SK-N-SH (cell line): ENCODE results near the gene GABARAPL2. TPM values are rescaled to one million over a fixed set of nuclear protein-coding genes. Genes with fewer than 3 reads are reported as not detected.
"Not testable (repeated sequence)": the region's sequence is repeated elsewhere in the genome, so short reads cannot be mapped to it uniquely, and the experiment has no call there.

ENCODE experiments used
- CTCF ChIA-PET: fragments of 300-600, 350-600 bp; formaldehyde crosslinking; extraction: SDS; loops from one replicate; lab custom pipeline; 2021; lab: Yijun Ruan, JAX
- POLR2A ChIA-PET: fragments of 350-600 bp; sonication (Branson Sonifier 250); formaldehyde crosslinking; extraction: SDS; loops from one replicate; lab custom pipeline; 2020; ENCODE audit warnings: antibody characterized with exemption, inconsistent platforms; lab: Yijun Ruan, JAX
- DNase-seq: peaks from one replicate; pipeline ENCODE4 v3.0.0; 2012
- H2AFZ ChIP-seq: fragments of 200-600 bp; sonication (generic); 2 replicates; pipeline ENCODE4 v1.8.1; 2016; ENCODE audit warnings: antibody characterized with exemption, mild to moderate bottlenecking, low read depth
- H3F3A ChIP-seq: fragments of 200-600 bp; sonication (generic); replicated peaks from 2 replicates; pipeline ENCODE3; 2016; ENCODE audit warnings: antibody characterized with exemption, mild to moderate bottlenecking; ENCODE audit not compliant: insufficient read depth
- H3K27ac ChIP-seq, 2 experiments: fragments of 200-500 bp in 1 of 2; fragments of 200-600 bp in 1 of 2; sonication (Bioruptor generic) in 1 of 2; sonication (generic), shearing (Covaris generic) in 1 of 2; 2 replicates each; pipeline versions ENCODE4 v1.5.1 to v1.6.1; 2014 to 2016; ENCODE audit warnings: low read depth in 2 of 2, inconsistent platforms in 1 of 2, low read length in 1 of 2, mild to moderate bottlenecking in 1 of 2, mixed read lengths in 1 of 2
- H3K27me3 ChIP-seq: fragments of 200-600 bp; sonication (generic), shearing (Covaris generic); 2 replicates; pipeline ENCODE4 v1.6.1; 2016; ENCODE audit warnings: mixed run types; ENCODE audit not compliant: insufficient read depth
- H3K36me3 ChIP-seq, 2 experiments: fragments of 200-500 bp in 1 of 2; fragments of 200-600 bp in 1 of 2; sonication (Bioruptor generic) in 1 of 2; sonication (generic) in 1 of 2; replicated peaks in 1 of 2; 2 replicates each; pipeline versions ENCODE3 to v1.5.1; 2014 to 2016; ENCODE audit warnings: low read length in 1 of 2, mild to moderate bottlenecking in 1 of 2; ENCODE audit not compliant: insufficient read depth in 2 of 2, control insufficient read depth in 1 of 2
- H3K4me1 ChIP-seq, 2 experiments: fragments of 200-500 bp in 1 of 2; fragments of 200-600 bp in 1 of 2; sonication (Bioruptor generic) in 1 of 2; sonication (generic), shearing (Covaris generic) in 1 of 2; 2 replicates each; pipeline versions ENCODE4 v1.5.1 to v1.6.1; 2014 to 2016; ENCODE audit warnings: low read depth in 1 of 2, low read length in 1 of 2, mixed run types in 1 of 2; ENCODE audit not compliant: insufficient read depth in 2 of 2, control insufficient read depth in 1 of 2
- H3K4me2 ChIP-seq: fragments of 200-600 bp; sonication (generic), shearing (Covaris generic); 2 replicates; pipeline ENCODE4 v1.6.1; 2017; ENCODE audit warnings: mixed run types
- H3K4me3 ChIP-seq, 2 experiments: fragments of 200-500 bp in 1 of 2; fragments of 200-600 bp in 1 of 2; sonication (Bioruptor generic) in 1 of 2; sonication (generic), shearing (Covaris generic) in 1 of 2; 2 replicates each; pipeline versions ENCODE4 v1.5.1 to v1.8.1; 2014 to 2016; ENCODE audit warnings: low read depth in 2 of 2, inconsistent platforms in 1 of 2, low read length in 1 of 2, mild to moderate bottlenecking in 1 of 2, mixed read lengths in 1 of 2, moderate library complexity in 1 of 2
- H3K79me2 ChIP-seq: fragments of 200-600 bp; sonication (generic); 2 replicates; pipeline ENCODE4 v1.8.1; 2017; ENCODE audit warnings: mild to moderate bottlenecking; ENCODE audit not compliant: insufficient read depth
- H3K9ac ChIP-seq: fragments of 200-600 bp; sonication (generic); 2 replicates; pipeline ENCODE4 v1.6.1; 2017; ENCODE audit warnings: mixed run types
- H3K9me2 ChIP-seq: fragments of 200-600 bp; sonication (generic); 2 replicates; pipeline ENCODE4 v1.6.1; 2017; ENCODE audit warnings: mixed run types
- H3K9me3 ChIP-seq: fragments of 200-600 bp; sonication (generic); 2 replicates; pipeline ENCODE4 v1.6.1; 2017; ENCODE audit warnings: mixed run types, mild to moderate bottlenecking, moderate library complexity
- H4K20me1 ChIP-seq: fragments of 200-600 bp; sonication (generic); 2 replicates; pipeline ENCODE4 v1.6.1; 2017; ENCODE audit warnings: mild to moderate bottlenecking, mixed run types; ENCODE audit not compliant: insufficient read depth
- CHD2 ChIP-seq: fragments of 150-350 bp; IDR thresholded peaks from 2 replicates; pipeline ENCODE4 v1.6.1; 2018; ENCODE audit warnings: low read length; ENCODE audit not compliant: partially characterized antibody
- EP300 ChIP-seq, 2 experiments: IDR thresholded peaks; 2 replicates each; pipeline versions ENCODE4 v1.4.0 to v1.6.1; 2012; ENCODE audit warnings: borderline replicate concordance in 1 of 2, low read depth in 1 of 2, low read length in 1 of 2
- EZH2phosphoT487 ChIP-seq: fragments of 200-600 bp; sonication (generic); IDR thresholded peaks from 2 replicates; pipeline ENCODE4 v1.6.1; 2017; ENCODE audit warnings: low read depth, mixed run types, mild to moderate bottlenecking, antibody characterized with exemption, moderate library complexity, borderline replicate concordance
- GABPA ChIP-seq: IDR thresholded peaks from 2 replicates; pipeline ENCODE4 v1.4.0; 2012; ENCODE audit warnings: low read depth, mild to moderate bottlenecking
- GATA2 ChIP-seq: sonication (generic); formaldehyde crosslinking; IDR thresholded peaks from 2 replicates; pipeline ENCODE4 v1.5.0; 2020; ENCODE audit warnings: mild to moderate bottlenecking, missing genetic modification reagents
- JUND ChIP-seq: IDR thresholded peaks from 2 replicates; pipeline ENCODE4 v1.4.0; 2012
- MEF2A ChIP-seq: IDR thresholded peaks from 2 replicates; pipeline ENCODE4 v1.4.0; 2012; ENCODE audit warnings: low read depth, borderline replicate concordance
- POLR2AphosphoS5 ChIP-seq: IDR thresholded peaks from 2 replicates; pipeline ENCODE4 v1.6.1; 2012; ENCODE audit warnings: low read depth, low read length
- RCOR1 ChIP-seq: fragments of 150-350 bp; IDR thresholded peaks from 2 replicates; pipeline ENCODE4 v1.6.1; 2017; ENCODE audit warnings: antibody characterized with exemption, low read length
- RXRA ChIP-seq: IDR thresholded peaks from 2 replicates; pipeline ENCODE4 v1.4.0; 2012; ENCODE audit warnings: low read depth, mild to moderate bottlenecking, borderline replicate concordance
- SIN3A ChIP-seq: IDR thresholded peaks from 2 replicates; pipeline ENCODE4 v1.6.1; 2012; ENCODE audit warnings: low read depth, mild to moderate bottlenecking, low read length, moderate library complexity, borderline replicate concordance
- SMC3 ChIP-seq: IDR thresholded peaks from 2 replicates; pipeline ENCODE4 v1.6.1; 2012; ENCODE audit warnings: low read depth, low read length, improper control_type of control experiment
- USF2 ChIP-seq: fragments of 150-350 bp; IDR thresholded peaks from 2 replicates; pipeline ENCODE4 v1.6.1; 2017; ENCODE audit warnings: antibody characterized with exemption, low read length, low read depth, borderline replicate concordance
- ZBTB33 ChIP-seq: IDR thresholded peaks from 2 replicates; pipeline ENCODE4 v1.4.0; 2012; ENCODE audit warnings: low read depth, borderline replicate concordance
- WGBS: methylation state at CpG from one replicate; pipeline ENCODE4 v1.1.6; 2017; ENCODE audit warnings: low lambda C conversion rate; 5-methylcytosine and 5-hydroxymethylcytosine counted together
- polyA plus RNA-seq, 3 experiments: library from polyadenylated mRNA; depleted of rRNA; stranded (reverse); fragments of >200 nt; gene quantifications; 2 replicates each; pipeline ENCODE4 v1.2.3, GENCODE V29; 2012
- TF ChIP-seq, protein P1 (sequence below): fragments of 200-600 bp; sonication (generic); IDR thresholded peaks from 2 replicates; pipeline ENCODE4 v1.6.1; 2017; ENCODE audit warnings: antibody characterized with exemption, mild to moderate bottlenecking, moderate library complexity

The GABARAPL2 gene
- polyA plus RNA-seq, 1 of the 3 experiments (the other 2 are of a cell fraction): 135 TPM

DNA sequence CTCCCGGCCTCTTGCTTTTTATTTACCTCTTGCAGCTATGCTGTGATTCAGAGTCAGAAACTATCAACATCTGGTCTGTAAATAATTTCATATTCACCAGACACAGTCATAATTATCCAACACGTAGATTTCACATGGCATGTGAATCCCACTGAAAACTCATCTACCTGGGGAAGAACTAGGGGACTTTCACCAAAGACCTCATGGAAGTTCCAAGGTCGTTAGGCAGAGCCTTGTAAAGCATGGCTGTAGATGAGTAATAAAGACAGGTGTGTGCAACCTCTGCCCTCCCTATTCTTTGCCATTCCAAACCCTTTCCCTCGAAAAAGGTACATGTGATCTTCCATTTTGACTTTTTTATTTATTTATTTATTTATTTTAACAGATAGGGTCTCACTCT, 28.4 kb upstream of the GABARAPL2 start:
- Histone ChIP-seq H3K4me2 (no peak overlapping the region), H3F3A (no peaks in the 10 kb centered on the region), H3K27me3 (no peaks in the 10 kb centered on the region), H3K9me2 (no peaks in the 10 kb centered on the region), H2AFZ (no peak overlapping the region)
- CTCF ChIA-PET: interaction anchor here (1.1 kb wide), 1 partner anchor 21 kb away, joined by 7 read pairs; no protein-coding TSS in a partner anchor
- POLR2A ChIA-PET: no interaction called here
- TF ChIP-seq EZH2phosphoT487: no peak
- TF ChIP-seq JUND: no peak
- no peak for TF ChIP-seq SIN3A
- no peak for TF ChIP-seq GABPA
- TF ChIP-seq, protein P1, sequence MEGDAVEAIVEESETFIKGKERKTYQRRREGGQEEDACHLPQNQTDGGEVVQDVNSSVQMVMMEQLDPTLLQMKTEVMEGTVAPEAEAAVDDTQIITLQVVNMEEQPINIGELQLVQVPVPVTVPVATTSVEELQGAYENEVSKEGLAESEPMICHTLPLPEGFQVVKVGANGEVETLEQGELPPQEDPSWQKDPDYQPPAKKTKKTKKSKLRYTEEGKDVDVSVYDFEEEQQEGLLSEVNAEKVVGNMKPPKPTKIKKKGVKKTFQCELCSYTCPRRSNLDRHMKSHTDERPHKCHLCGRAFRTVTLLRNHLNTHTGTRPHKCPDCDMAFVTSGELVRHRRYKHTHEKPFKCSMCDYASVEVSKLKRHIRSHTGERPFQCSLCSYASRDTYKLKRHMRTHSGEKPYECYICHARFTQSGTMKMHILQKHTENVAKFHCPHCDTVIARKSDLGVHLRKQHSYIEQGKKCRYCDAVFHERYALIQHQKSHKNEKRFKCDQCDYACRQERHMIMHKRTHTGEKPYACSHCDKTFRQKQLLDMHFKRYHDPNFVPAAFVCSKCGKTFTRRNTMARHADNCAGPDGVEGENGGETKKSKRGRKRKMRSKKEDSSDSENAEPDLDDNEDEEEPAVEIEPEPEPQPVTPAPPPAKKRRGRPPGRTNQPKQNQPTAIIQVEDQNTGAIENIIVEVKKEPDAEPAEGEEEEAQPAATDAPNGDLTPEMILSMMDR: no peak
- TF ChIP-seq MEF2A: no peak
- TF ChIP-seq, all 33 proteins: peak for 0
- Histone ChIP-seq H4K20me1 (no peaks in the 10 kb centered on the region), H3K4me3 (no peak overlapping the region), H3K36me3 (peaks cover 0 to 8% of the 10 kb centered on the region in 2 experiments), H3K9ac (no peak overlapping the region), H3K9me3 (no peaks in the 10 kb centered on the region), H3K4me1 (no peaks in the 10 kb centered on the region), H3K79me2 (no peaks in the 10 kb centered on the region), H3K27ac (no peak overlapping the region)
- no peak for DNase-seq
- 72% methylated on average over 4 of the region's 4 CpGs for WGBS

DNA sequence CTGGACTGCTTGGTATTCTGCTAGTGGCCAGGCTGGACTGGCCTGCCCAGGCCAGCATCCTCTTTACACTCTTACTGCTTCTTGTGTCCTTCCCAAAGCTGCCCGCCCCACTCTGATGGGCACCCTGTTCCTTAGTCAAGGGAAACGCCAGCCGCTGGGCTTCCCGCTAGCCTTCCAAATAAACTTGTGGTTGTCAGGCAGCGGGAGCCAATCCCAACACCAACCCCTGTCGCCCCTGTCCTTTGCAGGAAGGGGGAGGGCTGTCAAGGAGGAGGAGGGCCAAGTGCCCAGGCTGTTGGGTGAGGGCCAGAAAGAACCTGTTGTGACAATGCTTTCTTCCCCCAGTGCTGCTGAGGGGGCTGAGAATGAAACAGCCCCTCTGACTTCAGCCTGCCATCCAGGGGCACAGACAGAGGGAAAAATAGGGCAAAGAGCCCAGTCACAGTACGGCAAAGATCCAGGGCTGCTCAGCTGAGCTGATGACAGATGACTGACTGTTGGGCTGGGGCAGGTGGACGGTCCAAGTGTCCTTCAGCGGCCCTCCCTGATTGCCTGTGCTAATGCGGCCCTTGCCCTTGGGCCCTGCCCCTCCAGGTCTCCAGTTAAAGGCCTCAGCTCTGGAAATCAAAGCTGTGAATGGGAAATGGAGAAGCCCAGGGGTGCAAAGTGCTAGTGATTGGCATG, 27.2 kb upstream of the GABARAPL2 start:
- not testable (repeated sequence) for H3K27ac ChIP-seq

GRCh38 chr16:75541236-75541635, 24.9 kb upstream of the GABARAPL2 start:
- H3K4me1 ChIP-seq: no peaks in the 10 kb centered on the region
- peaks cover 0 to 14% of the 10 kb centered on the region in 2 experiments for H3K36me3 ChIP-seq
- no peak overlapping the region for H2AFZ ChIP-seq
- WGBS: 89% methylated on average over 5 of the region's 5 CpGs
- H4K20me1 ChIP-seq: no peaks in the 10 kb centered on the region
- H3K4me2 ChIP-seq: no peak overlapping the region
- no peaks in the 10 kb centered on the region for H3K9me2 ChIP-seq
- H3K4me3 ChIP-seq: no peak overlapping the region
- no peaks in the 10 kb centered on the region for H3K9me3 ChIP-seq
- H3F3A ChIP-seq: no peaks in the 10 kb centered on the region
- H3K79me2 ChIP-seq: no peaks in the 10 kb centered on the region
- no peak overlapping the region for H3K9ac ChIP-seq
- no peak for DNase-seq
- ChIA-PET CTCF (interaction anchor here (2.0 kb wide), 2 partner anchors 9 to 24 kb away, joined by 5 to 6 read pairs; no protein-coding TSS in a partner anchor), POLR2A (no interaction called here)
- no peak overlapping the region for H3K27ac ChIP-seq
- H3K27me3 ChIP-seq: no peaks in the 10 kb centered on the region
- no peak for TF ChIP-seq RXRA
- TF ChIP-seq GATA2 (CRISPR knock-in tag): no peak
- no peak for TF ChIP-seq USF2
- no peak for TF ChIP-seq ZBTB33
- TF ChIP-seq SMC3: no peak
- TF ChIP-seq RCOR1: no peak
- no peak for TF ChIP-seq JUND
- TF ChIP-seq POLR2AphosphoS5: no peak
- no peak for TF ChIP-seq CHD2
- TF ChIP-seq EP300 (IDR thresholded peaks at IDR 0.05; ENCODE audit: borderline replicate concordance in 1 of 2, low read depth in 1 of 2, low read length in 1 of 2): no peak

More for the DNA sequence above, 27.2 kb upstream of the GABARAPL2 start:
- H3K9me2 ChIP-seq, H3K9ac ChIP-seq, H3K9me3 ChIP-seq, H3K4me3 ChIP-seq, CTCF ChIA-PET, H4K20me1 ChIP-seq, H3K79me2 ChIP-seq, H3K27me3 ChIP-seq, DNase-seq, H3K4me2 ChIP-seq, POLR2A ChIA-PET, H3K4me1 ChIP-seq, H2AFZ ChIP-seq, H3F3A ChIP-seq: not testable (repeated sequence)
- 95% methylated on average over 4 of the region's 10 CpGs for whole genome bisulfite sequencing
- H3K36me3 ChIP-seq: peaks cover 0 to 11% of the 10 kb centered on the region in 2 experiments
